A204.1 (cell line): ENCODE data around the gene BUB1B.

Source experiments
- FAIRE-seq: peaks from 2 replicates; lab custom pipeline; 2012; peaks lifted over from hg19 to GRCh38; lab: Jason Lieb, UNC

Gene BUB1B

DNA sequence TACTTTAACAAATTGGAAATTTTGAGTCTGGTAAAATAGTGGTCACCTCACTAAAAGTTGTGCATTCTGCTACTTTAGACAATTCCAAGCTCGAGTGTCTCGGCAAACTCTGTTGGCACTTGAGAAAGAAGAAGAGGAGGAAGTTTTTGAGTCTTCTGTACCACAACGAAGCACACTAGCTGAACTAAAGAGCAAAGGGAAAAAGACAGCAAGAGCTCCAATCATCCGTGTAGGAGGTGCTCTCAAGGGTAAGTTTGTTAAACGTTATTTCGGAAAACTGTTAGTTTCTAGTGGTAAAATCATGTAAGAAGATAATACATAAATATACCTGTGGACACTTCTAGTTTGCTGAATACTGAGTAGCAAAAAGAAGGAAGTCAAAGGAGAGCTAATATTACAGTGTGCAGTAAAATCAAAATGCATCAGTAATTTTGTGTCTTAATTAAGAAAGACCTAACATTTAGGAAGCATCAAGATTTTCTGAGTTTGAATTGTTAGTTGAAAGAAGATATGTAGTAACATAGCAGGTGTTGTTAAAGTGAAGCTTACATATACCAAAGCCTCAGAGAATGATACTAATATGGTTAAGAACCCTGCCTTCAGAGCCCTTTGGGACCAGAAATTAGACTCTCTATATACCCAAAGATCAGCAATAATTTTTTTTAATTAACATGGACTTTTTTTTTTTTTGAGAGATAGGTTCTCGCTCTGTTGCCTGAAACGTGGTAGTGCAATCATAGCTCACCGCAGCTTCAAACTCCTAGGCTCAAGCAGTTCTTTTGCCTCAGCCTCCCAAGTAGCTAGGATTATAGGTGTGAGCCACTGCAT, 23.0 kb downstream of the BUB1B start:
- FAIRE-seq, result no peak

DNA sequence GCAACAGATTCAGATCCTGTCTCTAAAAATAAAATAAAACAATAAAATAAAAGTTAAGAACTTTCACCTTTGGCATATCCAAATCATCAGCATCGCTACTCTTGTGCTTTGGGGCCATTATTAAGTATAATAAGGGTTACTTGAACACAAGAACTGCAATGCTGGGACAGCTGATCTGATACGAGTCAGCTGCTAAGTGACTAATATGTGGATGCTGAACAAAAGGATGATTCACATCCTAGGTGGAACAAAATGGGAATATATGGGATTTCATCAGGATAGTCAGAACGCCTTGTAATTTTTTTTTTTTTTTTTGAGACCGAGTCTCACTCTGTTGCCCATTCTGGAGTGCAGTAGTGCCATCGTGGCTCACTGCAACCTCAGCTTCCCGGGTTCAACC, 29.7 kb downstream of the BUB1B start:
- no peak for FAIRE-seq

DNA sequence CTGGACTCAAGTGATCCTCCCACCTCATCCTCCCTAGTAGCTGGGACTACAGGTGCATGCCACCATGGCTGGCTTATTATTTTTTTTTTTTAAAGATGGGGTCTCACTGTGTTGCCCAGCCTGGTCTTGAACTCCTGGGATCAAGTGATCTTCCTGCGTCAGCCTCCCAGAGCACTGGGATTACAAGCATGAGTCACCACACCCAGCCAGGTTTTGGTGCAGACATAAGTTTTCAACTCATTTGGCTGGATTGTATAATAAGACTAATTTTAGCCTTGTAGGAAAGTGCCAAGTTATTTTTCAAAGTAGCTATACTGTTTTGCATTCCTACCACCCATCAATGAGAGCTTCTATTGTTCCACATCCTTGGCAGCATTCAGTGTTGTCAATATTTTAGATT, 32.1 kb downstream of the BUB1B start:
- no peak for FAIRE-seq

DNA sequence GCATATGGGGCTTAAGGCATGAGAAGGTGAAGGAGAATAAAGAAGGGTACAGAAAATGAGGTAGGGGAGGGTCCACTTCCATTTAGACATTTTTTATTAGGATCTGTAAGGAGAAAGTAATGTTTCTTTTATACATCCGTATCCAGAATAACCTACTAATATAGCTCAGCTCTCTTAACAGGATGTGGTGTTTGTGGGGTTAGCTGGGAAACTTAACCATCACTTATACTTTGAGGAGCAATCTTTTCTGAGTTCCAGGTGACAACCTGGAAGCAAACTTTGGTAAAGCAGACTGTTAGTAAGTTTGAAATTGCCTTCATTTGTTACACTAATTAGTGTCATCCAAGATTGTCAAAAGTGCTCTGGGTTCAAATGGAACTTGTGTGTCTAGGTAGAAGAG, 36.6 kb downstream of the BUB1B start:
- no peak for FAIRE-seq

DNA sequence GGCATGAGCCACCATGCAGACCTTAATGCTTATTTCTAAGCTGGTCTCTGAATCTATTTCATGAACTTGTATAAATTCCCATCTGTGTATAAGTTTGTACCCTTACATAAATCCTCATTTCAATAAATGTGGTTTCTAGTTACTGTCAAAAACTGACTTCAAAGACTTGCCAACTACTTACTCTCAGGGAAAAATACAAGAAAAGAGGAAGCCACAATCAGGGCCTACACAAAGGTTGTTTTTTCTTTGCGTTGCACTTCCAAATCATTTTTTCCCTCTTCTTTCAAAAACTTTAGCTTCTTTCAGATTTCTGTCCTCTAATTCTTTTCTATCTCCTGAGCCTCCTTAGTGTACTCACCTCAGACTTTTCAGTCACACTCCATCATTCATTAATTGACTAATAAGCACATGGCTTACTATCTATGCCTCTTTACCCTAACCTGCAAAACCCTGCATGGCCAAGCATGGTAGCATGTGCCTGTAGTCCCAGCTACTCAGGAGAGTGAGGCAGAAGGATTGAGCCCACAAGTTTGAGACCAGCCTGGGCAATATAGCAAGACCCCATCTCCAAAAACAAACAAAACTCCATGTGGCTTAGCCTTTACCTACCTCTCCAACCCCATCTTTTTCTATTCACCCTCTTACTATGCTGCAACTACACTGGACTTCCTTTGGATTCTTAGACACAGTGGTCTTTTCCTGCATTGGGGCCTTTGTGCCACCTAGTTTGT, 37.7 kb downstream of the BUB1B start:
- FAIRE-seq, result no peak

DNA sequence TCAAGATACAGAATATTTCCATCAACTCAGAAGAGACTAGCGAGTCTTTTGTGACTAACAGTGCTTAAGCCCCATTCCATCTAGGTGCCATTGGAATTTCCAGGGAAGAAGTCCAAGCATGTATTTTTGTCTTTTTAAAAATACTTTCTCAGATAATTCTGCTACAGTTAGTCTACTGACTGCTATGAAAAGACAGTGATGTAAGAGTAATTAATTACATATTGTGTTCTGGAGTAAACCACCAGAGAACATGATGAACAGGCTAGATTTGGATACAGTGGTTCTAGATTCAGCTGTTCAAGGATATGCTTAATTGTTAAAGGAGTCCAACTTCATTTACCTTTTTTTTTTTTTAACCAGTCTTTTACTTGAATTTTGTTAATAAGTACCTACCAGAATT, 43.2 kb downstream of the BUB1B start:
- FAIRE-seq, result no peak

DNA sequence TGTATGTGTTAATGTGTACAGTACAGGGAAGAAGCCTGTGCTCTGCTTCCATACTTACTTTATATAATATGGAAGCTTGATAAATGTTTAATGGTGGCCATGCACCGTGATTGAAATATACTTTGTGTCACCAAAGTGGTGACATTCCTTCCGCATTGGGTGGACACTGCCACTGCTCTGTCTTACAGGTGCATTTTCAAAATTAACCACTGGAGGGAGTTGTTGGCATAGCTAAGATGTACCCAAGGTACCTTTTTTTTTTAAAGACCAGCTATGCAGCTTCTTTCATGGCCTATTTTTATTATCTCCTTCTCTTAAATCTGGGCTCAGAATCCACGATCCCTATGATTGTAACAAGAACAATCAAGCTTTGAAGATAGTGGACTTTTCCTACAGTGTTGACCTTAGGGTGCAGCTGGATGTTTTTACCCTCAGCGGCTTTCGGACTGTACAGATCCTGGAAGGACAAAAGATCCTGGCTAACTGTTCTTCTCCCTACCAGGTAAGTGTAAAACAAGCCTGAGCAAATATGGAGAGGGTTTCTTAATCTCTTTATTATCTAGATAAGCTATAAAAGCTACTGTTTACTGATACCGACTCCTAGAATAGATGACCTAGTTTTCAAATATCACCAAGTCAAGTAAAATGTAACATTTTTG, 56.4 kb downstream of the BUB1B start:
- peak; percentile 95 for FAIRE-seq

DNA sequence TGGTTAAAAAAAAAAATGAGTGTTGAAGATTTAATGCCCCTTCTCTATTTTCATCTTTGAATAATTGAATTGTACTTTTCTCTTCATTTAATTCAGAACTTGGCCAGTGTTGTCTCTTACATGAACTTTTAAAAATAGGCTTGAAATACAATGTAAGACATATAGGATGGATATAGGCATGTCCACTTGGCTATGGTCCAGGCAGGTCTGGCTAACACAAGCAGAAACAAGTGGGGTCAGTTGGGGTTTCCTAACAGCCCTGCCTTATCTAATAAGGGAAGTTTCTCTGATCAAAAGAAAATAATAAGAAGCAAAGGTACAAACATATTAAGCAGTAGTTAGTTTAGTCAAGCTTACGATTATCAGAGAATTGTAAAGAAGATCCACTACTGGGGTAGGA, 58.9 kb downstream of the BUB1B start:
- FAIRE-seq, result no peak

DNA sequence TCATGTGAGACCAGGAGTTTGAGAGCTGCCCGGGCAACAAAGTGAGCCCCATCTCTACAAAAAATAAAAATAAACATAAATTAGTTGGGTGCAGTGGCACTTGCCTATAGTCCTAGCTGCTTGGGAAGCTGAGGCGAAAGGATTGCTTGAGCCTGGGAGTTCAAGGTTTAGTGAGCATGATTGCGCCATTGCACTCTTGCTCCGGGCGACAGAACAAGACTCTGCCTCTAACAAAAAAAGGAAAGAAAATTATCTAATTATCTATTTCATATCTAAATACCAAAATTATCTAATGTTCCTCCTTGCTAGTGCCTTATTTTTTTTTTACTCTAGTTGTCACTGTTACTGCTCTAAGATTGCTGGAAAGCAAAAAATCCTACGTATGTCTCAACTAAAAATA, 61.3 kb downstream of the BUB1B start:
- FAIRE-seq, result no peak

DNA sequence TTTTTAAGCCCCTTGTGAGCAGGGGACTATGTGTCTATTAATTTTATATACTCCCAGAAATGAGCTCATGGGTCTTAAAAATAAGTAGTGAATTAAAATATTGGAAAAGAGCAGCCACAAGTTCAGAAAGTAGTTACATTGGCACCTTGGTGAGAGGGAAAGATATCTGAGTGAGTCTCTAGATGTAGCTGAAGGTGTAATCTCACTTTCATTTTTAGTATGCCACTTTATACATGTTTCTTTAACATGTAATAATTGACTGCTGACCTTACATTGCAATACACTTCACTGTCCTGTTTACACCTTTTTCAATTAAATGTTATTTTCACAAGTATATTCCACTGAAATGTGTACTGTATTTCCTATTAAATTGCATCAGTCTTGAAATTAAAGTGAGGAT, 65.9 kb downstream of the BUB1B start:
- no peak for FAIRE-seq

DNA sequence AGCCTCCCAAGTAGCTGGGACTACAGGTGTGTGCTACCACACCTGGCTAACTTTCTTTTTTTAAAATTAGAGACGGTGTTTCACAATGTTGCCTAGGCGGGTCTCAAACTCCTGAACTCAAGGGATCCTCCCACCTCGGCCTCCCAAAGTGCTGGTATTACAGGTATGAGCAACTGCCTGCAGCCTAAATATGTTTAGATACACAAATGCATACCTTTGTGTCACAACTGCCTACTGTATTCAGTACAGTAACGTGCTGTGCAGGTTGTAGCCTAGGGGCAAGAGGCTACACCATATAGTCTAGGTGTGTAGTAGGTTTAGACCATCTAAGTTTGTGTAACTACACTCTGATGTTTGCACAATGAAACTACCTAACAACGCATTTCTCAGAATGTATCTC, 68.4 kb downstream of the BUB1B start:
- no peak for FAIRE-seq

DNA sequence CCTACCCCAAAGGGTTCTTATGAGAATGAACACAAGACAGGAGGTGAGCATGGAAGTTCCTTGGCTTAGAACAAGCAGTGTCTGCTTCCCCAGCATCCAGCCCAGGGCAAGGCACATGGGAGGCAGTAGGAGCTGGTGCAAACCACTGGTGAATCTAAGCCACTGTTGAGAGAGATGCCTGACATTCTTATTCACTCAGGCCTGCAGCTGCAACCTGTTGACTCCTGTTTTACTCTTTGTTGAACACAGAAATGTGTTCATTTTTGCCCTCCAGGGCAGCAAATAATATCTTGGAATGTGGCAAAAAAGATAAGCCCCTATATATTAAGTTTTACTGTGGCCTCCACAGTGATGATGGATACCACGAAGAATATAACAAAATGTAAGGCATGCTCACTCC, 69.1 kb downstream of the BUB1B start:
- FAIRE-seq, result no peak

DNA sequence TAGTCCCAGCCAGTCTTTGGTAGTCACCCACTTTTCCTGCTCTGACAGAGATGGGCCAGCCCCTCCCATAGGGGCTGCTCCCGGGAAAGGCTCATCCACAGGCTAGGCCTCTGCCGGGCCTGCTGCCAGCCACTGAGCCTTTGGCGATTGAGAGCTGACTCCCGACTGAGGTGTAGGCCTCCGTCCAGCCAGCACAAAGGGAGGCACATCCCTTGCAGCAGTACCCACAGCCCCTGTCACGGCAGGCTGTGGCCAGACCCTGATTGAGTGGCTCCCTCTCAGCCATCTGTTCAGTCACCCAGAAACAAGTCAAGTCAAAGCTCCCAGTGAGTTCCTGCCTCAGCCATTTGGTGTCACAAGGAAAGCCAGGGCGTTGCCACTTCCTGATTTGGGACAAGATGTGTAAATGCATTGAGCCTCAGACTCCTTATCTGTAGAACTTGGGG, 71.8 kb downstream of the BUB1B start:
- no peak for FAIRE-seq

DNA sequence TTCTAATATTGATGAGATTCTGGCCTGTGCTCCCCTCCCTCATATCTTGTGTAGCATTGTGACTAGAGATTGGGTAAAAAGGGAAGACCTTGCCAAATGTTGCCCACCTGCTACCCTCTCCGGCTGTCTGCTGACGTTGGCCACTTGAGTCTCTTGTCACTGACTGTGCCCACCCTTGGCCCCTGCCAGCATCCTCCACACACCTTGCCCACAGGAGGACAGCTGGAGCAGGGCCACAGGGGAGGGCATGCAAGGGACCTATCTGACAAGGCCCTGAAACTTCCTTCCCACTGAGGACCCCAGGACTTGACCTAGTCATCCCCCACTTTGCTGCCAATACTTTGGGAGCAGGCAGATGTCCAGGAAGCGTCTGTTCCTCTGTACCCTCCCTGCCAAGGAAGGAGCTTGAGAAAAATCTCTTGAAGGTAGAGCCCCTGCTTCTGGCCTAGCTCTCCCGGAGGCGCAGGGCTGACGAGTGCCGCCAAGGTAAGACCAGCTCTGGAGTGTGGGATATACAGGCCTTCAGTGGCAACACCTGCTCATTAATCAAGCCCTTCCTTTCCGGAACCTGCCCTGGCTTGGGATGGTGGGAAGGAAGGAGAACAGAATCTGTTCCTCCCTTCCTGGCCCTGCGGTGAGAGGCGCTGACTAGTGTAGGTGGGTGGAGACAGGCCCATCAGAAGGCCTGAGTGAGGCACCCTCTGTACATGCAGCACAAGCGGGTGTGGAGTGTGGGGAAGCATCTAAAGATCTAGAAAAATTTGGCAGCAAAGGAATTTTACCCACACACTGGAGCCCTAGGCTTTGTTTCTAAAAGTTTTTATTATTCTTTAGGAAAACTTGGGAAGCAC, 73.1 kb downstream of the BUB1B start:
- FAIRE-seq, result no peak

DNA sequence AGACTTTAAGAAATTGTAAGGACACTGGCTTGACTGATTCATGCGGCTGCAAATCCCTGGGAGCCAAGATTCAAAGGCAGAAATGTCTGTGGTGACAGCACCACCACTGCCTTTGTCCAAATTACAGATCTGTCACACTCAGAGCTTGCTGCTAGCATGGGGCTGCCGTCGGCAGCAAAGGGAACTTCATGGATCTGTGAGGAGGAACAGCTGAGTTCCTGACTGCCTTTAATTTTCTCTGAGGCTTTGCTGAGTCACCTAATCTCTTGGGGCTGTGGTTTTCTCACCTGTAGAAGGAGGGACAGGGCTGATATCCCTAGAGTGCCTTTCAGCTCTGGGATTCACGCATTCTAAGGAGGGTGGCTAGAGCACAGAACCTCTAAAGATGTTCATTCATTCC, 73.9 kb downstream of the BUB1B start:
- no peak for FAIRE-seq

DNA sequence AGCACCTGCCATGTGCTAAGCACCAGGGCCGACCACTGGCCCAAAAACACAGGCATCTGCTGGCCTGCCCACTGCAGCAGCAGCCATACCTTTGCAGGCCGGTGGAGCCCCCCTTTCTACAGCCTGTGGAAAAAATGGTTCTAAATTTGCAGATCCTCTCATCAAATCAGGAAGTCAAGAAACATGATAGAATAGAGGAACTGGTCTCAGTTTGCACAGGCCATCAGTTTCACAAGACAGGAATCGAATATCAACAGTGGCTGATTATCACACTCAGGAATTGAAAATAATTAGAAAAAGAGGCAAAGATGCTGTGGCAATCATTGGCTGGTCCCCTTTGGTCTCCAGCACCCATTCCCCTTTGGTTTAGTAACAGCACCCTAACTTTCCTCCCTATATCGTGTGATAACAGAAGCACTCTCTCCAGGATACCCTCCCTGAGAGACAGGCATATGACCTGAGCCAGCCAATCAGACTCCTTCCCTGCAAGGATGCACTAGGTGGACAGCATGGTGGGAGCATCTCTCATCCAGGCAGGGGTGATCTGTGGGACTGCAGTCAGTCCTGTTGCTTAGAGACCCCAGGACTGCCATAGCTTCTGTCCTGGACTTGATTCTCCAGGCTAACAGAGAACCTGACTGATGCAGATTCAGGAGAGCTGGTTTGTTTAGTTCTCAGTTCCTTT, 74.5 kb downstream of the BUB1B start:
- FAIRE-seq, result no peak

DNA sequence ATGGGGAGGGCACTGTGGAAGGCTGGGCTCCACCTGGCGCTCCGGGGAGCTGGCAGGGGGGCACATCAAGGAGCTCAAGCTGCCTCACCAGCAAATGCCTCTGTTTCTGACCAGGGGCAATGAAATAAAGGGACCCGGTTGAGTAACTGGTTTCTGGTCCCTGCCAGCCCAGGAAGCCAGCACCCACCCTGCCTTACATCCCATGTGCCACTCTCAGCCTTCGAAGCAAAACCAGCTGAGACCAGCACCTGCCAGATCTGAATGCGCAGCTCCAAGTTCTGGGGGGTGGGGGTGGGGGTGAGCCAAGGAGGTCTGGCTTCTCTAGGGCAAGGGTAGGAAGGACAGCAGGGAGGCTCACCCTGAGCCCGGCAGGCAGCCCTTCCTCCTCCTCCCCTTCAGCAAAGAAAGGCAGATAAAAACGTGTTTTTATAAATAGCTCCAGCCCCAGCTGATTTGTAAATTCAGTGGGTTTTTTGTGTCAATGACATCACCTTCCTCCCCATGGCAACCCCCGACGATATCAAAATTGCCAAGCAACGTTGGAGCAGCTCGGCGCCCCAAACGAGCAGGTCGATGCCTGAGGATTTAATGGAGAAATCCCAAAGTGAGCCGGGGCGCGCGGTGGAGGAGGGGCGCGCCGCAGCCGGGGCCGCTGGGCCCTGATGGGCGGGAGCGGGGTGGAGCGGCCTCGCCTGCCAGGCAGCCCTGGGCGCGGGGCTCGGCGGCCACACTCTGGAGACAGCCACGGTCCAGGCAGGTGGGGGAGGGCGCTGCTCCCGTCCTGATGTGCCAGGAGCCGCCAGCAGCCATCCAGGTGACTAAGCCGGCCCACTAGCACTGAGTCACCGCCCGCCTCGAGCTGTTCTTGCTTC, 77.9 kb downstream of the BUB1B start, which contains the start of gene PAK6:
PAK6 (plus strand) TSS at position 532 of the 872 bp plus-strand sequence. CDS start 25,723 bp downstream, outside the sequence.
- no peak for FAIRE-seq

DNA sequence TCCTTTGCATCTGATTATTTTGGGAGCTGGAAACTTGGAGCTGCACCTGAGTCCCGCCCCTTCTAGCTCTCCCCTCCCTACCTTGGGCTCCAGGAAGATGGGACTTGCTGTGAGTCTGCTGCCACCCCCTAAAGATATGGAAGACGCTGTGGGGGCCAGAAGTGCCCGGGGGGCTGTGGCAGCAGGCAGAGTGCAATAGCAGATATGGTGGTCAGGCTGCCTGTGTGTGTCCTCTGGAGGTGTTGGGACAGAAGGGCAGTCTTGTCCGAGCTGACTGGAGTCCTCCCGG, 78.5 kb downstream of the BUB1B start:
- FAIRE-seq, result no peak

DNA sequence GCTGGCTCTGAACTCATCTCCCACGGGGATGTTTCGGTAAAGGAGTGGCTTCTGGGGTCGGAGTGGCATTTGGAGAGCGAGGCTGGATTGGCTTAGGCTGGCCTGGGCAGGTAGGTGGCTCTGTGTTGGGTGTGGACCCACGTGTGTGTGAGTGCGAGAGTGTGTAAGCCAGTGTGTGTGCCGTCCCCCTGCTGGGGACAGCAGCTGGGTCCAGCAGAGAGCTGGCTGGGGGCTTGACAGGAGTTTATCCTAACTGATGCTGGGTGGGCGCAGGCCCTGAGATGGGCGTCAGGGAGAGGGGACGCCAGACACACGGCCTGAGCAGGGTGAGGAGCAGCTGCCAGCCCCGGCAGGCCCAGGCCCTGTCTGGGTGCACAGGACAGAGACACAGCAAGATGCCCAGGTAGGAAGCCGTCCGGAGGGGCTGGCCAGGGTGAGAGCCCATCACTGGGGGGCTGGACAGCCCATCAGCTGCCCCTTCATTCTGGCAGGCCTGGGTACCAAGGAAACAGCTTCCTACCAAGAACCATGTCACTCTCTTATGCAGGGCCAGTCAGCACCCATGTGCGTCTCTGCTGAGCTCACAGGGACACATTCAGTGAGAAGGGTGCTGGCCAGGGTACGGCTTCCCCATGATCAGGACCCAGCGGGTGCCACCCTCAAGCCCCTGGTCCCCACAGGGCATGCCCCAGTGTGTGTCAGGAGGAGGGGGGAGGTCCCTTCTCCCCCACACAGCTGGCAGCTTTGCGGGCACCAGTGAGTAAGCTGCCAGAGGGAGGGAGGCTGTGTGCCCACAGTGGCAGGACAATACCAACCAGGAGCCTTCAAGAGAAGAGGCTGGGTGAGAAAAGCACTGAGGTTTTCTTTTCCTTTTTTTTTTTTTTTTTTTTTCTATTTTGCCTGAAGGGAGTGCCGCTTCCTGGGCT, 79.1 kb downstream of the BUB1B start:
- no peak for FAIRE-seq
